Measurements from ENCODE around the gene ZNF200.
"Not testable (repeated sequence)": the region's sequence is repeated elsewhere in the genome, so short reads cannot be mapped to it uniquely, and the experiment has no call there.

Gene ZNF200, protein sequence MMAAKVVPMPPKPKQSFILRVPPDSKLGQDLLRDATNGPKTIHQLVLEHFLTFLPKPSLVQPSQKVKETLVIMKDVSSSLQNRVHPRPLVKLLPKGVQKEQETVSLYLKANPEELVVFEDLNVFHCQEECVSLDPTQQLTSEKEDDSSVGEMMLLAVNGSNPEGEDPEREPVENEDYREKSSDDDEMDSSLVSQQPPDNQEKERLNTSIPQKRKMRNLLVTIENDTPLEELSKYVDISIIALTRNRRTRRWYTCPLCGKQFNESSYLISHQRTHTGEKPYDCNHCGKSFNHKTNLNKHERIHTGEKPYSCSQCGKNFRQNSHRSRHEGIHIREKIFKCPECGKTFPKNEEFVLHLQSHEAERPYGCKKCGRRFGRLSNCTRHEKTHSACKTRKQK

DNA sequence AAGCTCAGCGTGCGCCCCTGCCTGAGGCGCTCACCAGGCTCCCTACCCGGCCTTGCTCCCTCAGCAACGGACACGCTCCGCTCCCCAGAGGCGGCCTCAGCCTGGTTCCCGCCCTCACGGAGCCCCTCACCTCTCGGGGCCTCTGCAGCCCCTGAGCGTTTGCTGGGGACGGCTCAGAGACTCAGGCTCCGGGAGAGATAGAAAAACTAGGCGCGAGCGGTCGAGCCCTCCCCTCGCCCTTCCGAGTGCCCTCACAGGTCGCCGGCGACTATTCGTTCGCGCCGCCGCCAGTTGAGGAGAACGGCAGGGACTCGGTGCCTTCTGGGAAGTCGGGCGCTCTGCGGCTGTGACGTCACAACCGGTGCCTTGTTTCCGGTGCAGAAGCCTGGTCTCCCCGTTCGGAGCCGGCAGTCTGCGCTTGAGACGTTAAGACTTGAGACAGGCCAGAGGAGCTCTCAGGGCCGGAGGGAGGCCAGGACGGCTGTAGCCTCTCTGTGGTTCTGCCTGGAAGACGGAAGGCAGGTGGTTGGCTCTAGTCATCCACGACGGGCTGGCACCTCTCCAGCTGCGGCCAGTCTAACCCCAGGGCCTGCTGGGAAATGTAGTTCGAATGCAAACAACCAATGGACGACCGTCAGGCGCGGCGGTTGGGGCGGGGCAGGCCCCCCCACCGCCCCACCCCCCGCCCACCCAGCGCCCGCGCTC is at the start of gene ZNF200:
Gene ZNF200, minus strand, starts transcription at position 302 of the 705 bp plus-strand sequence. CDS start 1,403 bp downstream, outside the sequence.
- DNase-seq (ENCODE audit: low spot score) = peak; percentile 97

DNA sequence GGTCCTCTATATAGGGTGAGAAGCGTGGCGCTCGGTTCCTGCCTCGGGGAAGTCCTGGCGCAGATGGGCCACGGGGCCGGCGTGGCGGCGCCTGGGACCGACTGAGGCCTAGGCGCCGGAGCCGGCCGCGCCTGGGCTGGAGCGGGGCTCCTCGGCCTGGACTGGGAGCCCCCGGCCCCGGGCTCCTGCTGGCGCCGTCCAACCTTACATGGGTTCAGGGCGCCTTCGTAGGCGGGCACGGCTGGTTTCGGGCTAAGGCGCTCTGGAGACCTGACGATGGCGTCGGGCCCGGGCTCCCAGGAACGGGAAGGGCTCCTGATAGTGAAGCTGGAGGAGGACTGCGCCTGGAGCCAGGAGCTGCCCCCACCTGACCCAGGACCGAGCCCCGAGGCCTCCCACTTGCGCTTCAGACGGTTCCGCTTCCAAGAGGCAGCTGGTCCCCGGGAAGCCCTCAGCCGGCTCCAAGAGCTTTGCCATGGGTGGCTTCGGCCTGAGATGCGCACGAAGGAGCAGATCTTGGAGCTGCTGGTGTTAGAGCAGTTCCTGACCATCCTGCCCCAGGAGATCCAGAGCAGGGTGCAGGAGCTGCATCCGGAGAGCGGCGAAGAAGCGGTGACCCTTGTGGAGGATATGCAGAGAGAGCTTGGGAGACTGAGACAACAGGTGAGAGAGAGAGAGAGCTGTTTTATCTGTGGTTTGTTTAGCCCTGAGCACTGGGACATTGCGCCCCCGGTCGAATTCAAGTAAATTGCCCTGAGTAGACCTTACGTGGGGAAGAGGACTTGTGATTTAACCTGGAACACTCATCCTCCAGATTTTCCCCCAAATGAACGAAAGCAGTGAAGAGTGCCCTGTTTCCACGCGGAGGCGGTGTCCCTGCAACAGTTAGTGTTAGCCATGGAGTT is 48.8 kb upstream of the ZNF200 start:
- DNase-seq (ENCODE audit: low spot score) = no peak

DNA sequence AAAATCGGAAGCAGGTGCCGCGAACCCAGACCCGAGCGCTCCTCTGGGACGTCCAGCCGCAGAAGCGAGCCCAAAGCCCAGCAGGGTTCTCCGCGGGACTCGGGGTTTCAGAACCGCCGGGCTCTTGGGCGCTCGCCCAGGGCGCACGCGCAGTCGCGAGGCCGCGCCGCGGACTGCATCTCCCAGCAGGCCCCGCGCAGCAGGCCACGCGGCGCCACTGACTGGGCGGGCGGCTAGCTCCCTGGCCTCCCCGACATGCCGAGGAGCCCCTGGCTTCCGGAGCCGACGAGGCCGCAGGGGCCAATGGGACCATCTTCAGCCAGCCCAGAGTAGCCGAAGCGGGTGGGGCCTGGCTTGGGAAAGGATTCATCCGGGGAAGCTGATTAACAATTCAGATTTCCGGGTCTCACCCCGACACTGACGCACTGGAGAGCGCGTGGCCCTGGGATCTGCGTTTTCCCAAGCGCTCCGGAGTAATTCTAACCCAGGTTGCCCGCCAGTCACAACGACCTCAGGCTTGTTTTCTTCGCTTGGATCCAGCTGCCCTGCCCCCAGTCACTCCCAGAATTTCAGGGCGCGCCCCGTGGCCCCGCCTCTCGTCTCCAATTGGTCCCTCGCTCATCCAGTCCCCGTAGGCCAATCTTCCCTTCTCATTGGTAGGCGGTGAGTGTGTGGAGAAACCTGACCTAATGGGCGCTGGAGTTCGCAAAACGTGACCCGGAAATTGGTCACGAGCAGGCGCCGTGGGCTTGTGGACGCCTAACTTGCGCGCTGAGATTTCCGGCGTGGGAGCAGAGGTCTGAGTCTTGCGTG is 48.0 kb upstream of the ZNF200 start, which contains the start of gene ZNF263:
Gene ZNF263, plus strand, starts transcription at position 762 of the 813 bp plus-strand sequence. CDS start 328 bp downstream, outside the sequence.
- peak; percentile 97 for DNase-seq (ENCODE audit: low spot score)

DNA sequence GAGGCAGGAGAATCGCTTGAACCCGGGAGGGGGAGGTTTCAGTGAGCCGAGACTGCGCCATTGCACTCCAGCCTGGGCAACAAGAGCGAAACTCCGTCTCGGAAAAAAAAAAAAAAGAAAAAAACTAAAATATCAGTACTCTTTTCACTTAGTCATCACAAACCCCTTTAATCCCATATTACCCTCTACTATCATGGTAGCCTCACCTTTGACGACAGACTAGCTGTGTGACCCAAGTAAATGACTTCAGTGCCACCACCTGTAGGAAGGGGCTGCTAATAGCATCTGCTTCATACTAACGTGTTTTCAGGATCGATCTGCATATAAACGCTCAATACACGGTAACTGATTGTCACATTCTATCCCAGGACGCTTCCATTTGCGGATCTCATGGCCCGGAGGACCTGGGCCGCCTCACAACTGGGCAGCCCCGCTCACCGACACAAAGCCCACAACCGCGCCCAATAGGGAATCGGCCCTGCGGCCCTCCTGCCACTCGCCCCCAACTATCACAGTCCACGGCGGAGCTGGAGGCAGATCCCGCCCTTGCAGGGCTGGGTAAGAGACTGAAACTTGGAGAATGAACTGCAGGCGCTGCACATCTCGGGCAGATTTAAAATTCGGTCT is 47.3 kb upstream of the ZNF200 start:
- DNase-seq (ENCODE audit: low spot score) = peak; percentile 77

DNA sequence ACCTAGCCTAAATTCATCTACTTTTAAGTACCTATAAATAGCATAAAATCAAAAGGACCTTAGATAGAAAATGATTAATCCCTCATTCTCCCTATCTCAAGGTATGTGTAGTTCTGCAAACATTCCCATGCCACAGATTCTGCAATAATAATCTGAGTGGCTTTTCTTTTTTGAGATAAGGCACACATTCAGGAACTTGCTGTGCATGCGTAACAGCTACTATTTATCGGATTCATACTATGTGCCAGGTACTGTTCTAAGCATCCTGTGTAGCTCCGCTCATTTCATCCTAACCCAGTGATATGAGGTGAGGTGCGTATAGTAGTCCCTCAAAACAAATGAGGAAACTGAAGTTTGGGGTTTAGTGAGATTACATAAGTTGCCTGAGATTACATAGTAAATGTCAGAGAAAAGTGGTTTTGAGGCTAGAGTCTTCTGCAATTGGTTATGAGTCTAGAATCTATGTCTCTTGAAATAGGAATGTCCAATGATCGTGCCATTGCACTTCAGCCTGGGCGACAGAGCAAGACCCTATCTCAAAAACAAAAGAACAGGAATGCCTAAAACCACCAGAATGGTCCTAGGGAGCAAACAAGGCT is 46.4 kb upstream of the ZNF200 start:
- no peak for DNase-seq (ENCODE audit: low spot score)

DNA sequence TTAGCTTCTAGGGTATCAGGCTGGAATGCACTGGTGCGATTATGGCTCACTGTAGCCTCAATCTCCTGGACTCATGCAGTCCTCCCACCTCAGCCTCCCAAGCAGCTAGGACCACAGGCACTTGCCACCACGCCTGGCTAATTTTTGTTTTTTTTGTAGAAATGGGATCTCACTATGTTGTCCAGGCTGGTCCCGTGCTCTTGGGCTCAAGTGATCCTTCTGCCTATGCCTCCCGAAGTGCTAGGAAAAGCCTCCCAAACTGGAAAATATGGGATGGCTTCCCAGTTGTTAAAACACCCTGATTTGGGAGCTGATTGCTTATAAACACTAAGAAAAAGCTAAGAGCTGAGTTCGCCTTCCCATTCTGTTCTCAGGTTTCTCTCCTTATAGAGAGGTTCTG is 41.7 kb upstream of the ZNF200 start:
- no peak for DNase-seq (ENCODE audit: low spot score)

DNA sequence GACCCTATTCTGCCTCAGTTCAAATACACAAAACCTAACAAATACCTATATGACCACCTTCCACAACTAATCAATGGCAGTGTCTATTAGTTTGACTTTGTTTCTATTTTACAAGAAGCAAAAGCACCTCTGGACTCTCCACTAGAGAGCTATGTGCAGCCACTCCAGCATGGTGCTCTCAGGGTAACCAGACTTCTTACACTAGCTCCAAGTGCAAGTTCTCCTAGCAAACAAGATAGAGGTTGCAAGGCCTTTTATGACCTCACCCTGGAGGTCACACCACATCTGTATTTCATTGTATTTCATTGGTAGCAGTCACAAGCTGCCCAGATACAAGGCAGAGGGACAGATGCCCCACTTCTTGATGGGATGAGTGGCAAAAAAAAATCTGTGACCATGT is 40.0 kb upstream of the ZNF200 start:
- DNase-seq (ENCODE audit: low spot score) = no peak

DNA sequence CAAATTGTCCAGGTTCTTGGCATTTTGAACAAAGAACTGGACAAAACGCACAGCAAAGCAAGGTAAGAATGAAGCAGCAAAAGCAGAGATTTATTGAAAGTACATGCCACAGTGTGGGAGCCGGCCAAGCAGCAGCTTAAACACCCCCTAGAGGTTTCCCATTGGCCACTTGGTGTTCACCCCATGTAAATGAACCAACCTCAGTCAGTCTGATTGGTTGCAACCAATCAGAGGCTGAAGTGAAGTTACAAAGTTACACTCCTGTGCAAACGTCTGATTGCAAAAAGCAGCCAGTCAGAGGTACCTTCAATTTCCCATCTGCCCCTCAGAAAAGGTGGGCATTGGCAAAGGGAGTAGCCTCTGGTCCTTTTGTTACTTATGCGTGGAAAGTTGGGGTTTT is 39.5 kb upstream of the ZNF200 start:
- DNase-seq (ENCODE audit: low spot score) = no peak

DNA sequence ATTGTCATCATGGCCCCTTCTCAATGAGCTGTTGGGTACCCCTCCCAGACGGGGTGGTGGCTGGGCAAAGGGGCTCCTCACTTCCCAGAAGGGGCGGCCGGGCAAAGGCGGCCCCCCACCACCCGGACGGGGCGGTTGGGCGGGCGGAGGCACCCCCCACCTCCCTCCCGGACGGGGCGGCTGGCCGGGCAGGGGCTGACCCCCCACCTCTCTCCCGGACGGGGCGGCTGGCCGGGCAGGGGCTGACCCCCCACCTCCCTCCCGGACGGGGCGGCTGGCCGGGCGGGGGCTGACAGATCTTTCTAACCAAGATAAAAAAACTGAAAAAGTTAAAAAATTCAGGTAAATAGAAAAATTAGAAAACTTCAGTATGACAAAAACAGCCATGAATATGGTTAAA is 36.3 kb upstream of the ZNF200 start:
- DNase-seq (ENCODE audit: low spot score) = not testable (repeated sequence)

DNA sequence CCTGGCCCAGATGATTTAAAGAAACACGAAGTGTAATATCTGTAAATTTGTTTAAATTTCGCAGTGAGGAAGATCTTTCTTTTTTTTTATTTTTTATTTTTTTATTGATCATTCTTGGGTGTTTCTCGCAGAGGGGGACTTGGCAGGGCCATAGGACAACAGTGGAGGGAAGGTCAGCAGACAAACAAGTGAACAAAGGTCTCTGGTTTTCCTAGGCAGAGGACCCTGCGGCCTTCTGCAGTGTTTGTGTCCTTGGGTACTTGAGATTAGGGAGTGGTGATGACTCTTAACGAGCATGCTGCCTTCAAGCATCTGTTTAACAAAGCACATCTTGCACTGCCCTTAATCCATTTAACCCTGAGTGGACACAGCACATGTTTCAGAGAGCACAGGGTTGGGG is 35.8 kb upstream of the ZNF200 start:
- not testable (repeated sequence) for DNase-seq (ENCODE audit: low spot score)

DNA sequence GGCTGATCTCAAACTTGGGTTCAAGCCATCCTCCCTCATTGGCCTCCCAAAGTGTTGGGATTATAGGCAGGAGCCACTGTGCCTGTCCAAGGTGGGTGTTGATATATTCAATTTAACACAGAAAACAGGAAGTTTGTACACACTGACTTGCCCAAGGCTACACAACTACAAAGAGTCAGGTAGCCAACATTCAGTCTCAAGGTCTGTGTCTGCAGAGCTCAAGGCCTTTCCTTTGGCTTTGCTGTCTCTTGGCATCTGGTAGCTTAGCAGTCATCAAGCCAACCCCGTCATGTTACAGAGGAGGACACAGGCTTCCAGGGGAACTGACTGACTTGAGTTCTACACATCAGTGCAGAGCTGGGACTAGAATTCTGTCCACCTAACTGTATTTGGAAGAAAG is 33.3 kb upstream of the ZNF200 start:
- no peak for DNase-seq (ENCODE audit: low spot score)

DNA sequence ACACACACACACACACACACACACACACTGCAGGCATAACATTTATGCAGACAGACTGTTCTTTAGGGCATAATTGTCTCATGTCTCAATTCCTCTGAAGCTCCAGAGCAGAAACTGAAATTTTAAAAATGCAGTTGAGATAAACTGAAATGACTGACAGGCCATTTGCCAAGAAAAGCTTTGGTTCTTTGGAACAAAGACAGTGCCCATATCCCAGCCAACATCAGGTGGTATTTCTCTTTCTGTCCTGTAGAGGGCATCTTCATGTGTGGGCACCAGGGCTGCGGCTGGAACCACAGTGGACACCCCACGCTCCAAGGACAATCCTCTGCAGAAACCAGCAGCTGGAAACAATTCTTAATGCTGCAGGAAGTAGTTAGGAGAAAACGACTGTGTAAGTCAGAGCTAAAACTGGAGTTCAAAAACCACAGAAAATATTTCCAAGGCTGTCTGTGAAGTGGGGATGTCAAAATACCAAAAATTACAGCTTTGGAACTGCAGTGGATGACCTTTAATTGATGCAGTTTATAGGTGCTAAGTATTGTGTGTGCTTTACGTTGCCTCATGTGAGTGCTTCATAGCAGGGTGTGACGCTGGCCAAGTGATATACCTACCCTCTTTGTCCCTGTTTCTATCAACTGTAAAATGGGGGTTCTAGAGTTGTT is 32.0 kb upstream of the ZNF200 start:
- DNase-seq (ENCODE audit: low spot score) = peak; percentile 71

DNA sequence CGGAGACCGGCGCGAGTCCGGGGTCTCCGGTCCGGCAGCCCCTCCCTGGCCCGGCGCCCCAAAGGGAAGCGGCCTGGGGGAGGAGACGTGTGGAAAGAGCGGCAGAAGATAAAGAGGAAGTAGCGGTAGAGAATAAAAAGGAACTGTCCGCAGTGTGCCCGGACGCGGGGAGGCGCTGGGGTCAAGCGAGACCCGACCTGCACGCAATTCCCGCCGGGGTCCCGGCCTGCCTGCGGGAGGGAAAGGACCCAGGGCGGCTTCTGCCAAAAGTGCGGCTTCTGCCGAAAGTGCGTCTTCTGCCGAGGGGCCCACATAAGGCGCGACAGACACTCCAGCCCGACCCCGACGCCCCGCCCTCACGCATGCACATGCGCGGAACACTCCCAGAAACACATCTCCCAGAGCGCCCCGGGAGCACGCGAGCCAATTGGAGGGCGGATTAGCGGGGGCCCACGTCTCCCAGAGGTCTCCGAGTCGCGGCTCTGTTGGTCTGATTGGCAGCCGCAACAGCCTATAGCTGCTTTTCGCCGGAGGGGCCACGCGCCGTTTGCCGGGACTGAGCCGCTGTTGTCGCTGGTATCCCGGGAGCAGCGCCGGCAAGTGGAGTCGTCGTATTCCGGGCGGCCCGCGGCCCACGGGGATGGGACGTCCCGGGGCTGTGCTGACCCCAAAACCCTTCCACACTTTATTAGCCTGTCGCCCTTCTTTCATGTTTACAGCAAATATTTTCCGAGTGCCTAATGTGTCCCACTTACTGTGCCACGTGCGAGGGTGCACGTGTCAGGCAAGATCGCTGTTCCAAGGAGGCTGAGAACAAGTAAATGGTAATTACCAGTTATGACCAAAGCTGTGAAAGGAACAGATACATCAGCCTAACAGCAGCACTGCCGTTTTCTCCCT is 29.4 kb upstream of the ZNF200 start:
- DNase-seq (ENCODE audit: low spot score) = peak; percentile 99

DNA sequence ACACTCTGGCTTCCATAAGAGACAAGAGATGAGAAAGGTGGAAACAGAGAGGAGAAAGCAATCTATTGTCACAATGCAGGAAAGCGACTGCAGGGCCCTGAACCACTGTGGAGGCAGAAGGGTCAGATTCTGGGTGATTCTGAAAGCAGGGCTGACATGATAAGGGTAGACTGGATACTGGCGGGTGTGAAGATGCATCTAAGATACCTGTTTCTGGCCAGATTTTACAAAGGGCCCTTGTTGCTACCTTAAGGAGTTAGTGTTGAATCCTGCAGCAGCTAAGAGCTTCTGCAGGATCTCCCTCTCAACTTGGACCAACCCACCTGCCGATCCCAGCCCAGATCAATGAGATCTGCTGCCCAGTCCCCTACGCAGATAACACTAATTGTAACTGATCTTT is 27.6 kb upstream of the ZNF200 start:
- no peak for DNase-seq (ENCODE audit: low spot score)

DNA sequence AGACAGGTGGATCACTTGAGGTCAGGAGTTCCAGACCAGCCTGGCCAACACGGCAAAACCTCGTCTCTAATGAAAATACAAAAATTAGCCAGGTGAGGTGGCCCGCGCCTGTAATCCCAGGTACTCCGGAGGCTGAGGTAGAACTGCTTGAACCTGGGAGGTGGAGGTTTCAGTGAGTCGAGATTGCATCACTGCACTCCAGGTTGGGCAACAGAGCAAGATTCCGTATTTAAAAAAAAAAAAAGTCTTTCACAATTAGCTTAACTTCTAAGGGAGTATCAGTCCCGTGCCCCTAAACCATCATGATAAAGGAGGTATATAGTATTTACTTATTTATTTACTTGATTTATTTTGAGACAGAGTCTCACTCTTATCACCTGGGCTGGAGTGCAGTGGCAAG is 24.9 kb upstream of the ZNF200 start:
- DNase-seq (ENCODE audit: low spot score) = no peak

DNA sequence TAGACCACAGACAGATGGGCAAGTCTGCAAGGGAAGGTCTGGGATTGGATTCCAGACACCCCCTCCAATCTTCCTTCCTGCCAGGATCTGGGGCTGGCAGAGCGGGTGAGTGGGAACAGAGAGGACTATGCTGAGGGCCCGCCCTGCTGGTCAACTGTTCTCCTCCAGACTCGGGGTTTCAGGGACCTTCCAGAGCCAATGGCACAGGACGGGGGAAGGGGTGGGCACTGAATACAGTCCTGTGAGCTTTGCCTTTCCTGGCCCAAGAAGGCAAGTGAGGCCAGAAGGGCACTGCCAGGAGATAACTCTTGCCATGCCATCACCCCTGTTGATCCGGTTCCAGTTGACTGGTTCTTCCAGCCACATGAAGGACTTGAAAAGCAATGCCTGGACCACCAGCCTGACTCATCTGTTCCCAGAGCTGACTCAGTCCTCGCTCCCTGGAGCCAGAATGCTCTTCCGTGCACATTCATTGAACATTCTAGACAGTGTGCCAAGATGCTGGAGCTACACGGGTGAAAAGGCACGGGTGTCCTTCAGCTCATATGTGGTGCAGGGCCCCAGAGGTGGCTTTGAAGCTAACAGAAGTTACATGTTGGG is 22.0 kb upstream of the ZNF200 start:
- no peak for DNase-seq (ENCODE audit: low spot score)

DNA sequence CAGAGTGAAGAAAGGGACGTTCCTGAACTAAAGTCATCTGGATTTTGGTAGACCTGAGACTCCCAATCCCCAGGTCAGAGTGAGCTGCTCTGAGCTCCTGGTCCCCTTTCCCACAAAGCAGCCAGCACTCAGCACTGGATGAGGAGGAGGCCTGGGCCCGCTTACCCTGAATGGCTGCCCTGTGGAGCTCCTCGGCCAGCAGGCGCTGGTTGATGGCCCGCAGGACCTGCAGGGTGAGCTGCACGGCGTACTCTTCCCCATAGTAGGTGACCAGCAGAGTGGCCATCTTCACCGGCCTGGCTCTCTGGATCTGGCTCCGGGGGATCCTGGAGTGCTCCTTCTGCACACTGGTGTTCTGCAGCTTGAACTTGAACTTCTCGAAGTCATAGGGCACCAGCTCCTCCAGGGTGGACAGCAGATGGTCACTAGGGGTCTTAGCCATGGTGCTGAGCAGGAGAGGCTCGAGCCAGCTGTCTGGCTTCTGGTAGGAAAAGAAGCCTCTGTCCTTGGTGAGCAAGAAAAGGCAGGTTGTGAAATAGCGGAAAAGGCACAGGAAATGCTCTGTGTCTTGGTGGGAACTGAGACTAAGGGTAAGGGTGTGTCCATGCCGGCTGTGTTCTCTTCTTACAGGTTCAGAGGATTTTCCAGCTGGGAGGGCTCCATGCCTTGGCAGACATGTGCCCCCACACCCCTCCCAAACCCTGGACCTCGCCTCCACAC is 21.3 kb upstream of the ZNF200 start, which contains the start of gene MEFV:
Gene MEFV, minus strand, starts transcription at position 488 of the 720 bp plus-strand sequence. Its CDS starts 46 bp downstream, at position 442.
- DNase-seq (ENCODE audit: low spot score) = no peak

DNA sequence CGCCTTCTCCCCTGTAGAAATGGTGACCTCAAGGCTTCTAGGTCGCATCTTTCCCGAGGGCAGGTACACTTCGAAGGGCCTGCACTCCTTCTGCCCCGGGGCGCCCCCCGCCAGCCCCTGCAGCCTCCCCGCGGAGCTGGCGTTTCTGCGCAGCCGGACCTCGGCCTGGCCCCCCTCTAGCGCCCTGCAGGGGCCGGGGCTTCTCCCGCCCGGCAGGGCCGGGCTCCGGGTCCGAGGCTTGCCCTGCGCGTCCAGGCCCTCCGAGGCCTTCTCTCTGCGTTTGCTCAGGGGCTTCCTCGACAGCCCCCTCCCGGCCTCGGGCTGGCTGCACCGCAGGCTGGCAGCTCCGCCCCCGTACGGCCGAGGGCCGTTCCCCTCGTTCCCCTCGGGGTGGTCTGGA is 19.4 kb upstream of the ZNF200 start:
- DNase-seq (ENCODE audit: low spot score) = no peak

Data from GM03348 (cell line).